Activated CD8-positive, alpha-beta memory T cell treated with anti-CD3 and anti-CD28 coated beads for 1 hour (primary cell): ENCODE data around the gene FAM221A.
"Not testable (repeated sequence)": the region's sequence is repeated elsewhere in the genome, so short reads cannot be mapped to it uniquely, and the experiment has no call there.

ENCODE experiments used
- DNase-seq, 2 donors: peaks; one replicate each; pipeline ENCODE4 v3.0.0-alpha.2; 2020; ENCODE audit warnings: low read depth in 1 of 2; ENCODE audit errors: extremely low read depth in 1 of 2

FAM221A gene

GRCh38 chr7:23700046-23700445 lies 20.0 kb downstream of the FAM221A start:
- no peak for DNase-seq

GRCh38 chr7:23709081-23709750 lies 29.2 kb downstream of the FAM221A start:
- DNase-seq, result no peak

DNA sequence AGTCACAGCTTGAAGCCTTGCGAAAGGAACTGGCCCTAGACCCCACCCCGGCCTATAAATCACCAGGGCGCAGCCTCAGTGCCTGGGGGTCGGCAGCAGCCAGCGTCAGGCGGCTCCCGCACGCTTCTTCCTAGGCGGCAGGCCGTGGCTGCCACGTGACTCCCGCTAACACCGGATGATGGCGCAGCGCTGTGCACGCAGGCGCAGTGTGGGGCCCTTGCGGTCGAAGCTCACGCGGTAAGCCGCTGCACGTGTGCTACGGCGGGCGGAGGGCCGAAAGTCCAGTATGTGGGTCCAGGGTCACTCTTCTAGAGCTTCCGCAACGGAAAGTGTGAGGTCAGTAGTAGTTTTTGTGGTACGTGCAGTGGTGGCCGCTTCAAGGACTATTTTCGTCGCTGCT lies 30.0 kb downstream of the FAM221A start, which contains the start of gene STK31:
Gene STK31 (plus strand): TSS at position 220 of the 400 bp plus-strand sequence. CDS start 67 bp downstream, at position 287.
- DNase-seq, result no peak

DNA sequence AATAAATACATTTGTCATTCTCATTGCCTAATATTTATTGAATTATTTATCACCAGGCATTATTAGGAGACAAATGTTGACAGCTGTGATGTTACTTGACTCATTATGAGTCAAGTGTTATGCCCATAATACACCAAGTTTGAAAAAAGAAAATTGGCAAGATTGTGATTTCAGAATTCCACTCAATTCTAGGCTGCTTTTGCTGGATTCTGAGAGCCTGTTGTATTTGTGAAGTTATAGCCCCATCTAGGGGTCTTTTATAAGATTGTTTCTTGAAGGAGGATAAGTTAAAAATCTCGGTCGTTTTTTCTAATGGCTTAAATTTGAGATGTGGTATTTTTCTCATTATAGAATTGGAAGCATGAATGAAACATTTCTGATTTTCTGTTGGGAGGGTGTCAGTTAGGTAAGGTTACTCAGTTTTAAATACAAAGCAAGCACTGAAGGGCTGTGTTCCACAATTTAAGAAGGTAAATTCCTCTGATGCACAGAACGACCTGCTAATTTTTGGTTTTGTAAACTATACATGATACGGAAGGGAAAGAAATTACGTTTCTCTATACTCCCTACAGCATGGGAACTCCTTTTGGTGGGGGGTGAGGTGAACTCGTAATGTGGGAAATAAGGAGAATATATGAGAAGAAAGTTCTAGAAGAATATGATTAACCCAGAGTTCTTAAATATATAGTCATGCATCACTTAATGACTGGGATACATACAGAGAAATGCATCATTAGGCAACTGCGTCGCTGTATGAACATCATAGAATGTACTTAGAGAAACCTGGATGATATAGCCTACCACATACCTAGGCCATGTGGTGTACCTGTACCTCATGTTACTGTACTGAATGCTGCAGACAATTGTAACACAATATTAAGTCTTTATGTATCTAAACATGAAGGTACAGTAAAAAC lies 32.6 kb downstream of the FAM221A start:
- no peak for DNase-seq

DNA sequence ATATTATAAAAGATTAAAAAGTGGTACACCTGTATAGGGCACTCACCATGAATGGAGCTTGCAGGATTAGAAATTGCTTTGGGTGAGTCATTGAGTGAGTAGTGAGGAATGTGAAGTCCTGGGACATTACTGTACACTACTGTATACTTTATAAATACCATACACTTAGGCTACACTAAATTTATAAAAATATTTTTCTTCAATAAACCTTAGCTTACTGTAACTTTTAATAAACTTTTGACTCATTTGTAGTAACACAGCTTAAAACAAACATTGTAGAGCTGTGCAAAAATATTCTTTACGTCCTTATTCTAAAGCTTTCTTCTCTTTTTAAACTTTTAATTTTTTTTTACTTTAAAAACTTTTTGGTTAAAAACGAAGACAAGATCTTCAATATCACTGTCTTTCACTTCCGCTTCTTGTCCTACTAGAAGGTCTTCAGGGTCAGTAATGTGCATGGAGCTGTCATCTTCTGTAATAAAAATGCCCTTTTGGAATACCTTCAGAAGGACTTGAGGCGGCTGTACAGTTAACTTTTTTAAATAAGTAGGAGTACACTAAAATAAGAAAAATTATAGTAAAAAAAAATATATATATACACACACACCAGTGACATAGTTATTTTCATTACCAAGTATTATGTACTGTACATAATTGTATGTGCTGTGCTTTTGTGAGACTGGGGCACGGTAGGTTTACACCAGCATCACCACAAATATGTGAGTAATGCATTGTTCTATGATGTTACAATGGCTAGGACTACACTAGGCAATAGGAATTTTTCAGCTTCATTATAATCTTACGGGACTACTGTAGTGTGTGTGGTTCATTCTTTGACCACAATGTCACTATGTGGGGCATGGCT lies 33.5 kb downstream of the FAM221A start:
- no peak for DNase-seq

DNA sequence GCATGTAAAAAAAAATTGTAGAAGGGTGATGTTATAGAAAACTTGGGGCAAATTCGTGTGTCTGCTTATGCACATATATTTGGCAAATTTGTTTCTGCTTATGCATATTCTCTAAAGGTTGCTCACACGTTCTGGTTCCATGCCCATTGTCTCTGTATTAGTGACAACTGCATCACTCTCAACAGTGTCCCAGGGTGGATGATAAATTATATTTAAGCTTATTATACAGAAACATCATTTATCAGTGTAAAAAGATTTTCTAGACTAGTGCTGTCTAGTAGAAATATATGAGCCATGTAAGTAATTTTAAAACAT lies 34.1 kb downstream of the FAM221A start:
- no peak for DNase-seq

DNA sequence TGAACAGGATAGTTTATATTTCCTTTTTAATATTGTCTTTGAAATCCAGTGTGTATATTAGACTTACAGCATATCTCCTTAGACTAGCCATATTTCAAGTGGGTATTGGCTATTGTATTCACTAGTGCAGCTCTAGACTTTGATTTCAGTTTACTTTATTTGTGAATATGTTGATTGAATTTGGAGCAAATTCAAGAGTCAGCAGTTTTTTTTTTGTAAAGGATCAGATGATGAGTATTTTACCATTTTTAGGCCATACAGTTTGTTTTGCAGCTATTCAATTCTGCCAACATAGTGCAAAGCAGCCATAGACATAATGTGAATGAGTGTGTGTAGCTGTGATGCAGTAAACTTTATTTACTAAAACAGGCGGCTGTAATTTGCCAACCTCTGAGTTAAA lies 34.6 kb downstream of the FAM221A start:
- DNase-seq, result no peak

- DNase-seq, result no peak
Measured at GRCh38 chr7:23715099-23715498, 35.1 kb downstream of the FAM221A start.

DNA sequence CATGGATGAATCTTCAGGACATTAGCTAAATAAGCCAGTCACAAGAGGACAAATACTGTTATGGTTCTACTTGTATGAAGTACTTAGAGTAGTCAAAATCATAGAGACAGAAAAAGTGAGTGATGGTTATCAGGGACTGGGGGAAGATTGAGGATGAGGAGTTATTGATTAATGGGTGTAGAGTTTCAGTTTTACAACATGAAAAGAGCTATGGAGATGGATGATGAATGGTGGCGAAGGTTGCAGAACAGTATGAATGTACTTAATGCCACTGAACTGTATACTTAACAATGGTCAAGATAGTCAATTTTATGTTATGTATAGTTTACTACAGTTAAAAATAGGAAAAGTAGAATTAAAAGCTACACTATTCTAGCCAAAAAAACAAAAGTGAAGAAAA lies 37.8 kb downstream of the FAM221A start:
- no peak for DNase-seq

DNA sequence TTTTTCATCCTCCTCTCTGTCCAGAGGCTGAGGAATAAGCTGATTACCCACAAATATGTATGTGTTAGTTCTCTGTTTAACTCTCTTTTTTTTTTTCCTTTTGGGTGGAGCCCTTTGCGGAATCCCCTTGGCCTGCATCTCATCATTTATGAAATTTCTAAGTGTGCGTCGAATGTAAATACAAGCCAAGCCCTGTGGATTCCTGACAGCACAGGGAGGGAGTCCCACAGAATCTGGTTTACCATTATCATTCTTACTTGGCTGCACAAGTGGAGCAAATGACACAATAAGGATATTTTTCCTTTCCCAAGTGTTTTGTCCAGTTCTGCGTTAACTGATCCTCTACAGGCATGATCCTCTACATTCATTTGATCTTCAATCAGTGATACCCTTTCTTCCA lies 41.5 kb downstream of the FAM221A start:
- DNase-seq, result no peak

GRCh38 chr7:23722587-23723216 lies 42.7 kb downstream of the FAM221A start:
- not testable (repeated sequence) for DNase-seq

DNA sequence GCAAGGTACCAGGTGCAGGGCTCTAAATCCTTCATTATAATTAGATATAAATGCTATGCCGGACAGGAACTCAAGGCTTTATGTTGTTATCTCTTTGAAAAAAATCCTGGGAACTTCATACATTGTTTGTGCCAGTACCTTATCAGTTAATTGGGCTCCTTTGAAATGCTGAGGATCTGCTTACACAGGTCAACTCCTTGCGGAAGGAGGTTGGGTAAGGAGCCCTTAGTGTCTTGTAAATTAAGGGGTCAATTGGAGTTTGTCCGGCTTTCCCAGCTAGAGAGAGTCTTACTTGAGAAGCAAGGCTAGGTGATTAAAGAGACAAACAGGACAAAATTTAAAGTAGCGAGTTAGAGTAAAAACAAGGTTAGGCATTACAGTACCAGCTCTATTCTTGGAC lies 44.1 kb downstream of the FAM221A start:
- DNase-seq, result not testable (repeated sequence)

DNA sequence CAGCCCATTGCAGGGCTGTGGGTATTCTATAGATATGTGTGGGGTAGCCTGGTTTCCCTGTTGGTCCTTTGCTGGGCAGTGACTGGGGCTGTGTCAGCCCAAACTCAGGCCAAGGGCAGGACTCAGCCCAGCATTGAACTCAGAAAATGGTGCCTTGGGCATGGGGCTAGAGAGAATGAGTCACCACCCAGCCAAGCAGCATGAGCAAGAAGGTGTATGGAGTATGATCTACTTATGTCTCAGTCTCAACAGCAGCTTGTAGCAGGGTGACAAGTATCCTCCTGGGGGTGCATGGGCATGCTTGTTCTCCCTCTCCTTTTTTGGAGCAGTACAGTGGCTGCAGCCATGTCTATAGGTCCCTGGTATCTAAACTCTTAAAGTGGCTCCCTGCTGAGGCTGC lies 62.1 kb downstream of the FAM221A start:
- no peak for DNase-seq

- no peak for DNase-seq
Measured at GRCh38 chr7:23743226-23743625, 63.2 kb downstream of the FAM221A start.

GRCh38 chr7:23746629-23747028 lies 66.6 kb downstream of the FAM221A start:
- DNase-seq, result no peak

DNA sequence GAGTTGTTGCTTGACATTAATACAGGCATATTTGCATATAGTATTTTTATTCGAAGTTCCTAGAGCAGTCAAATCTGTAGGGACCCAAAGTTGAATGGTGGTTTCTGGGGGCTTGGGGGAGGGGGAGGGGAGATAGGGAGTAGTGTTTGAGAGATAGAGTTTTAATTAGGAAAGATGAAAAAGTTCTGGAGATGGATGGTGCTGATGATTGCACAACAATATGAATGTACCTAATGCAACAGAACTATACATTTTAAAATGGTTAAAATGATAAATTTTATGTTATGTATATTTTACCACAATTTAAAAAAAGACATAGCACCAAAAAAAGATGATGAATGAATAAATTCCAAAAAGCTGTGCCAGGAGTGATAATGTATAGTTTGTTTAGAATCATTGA lies 71.9 kb downstream of the FAM221A start:
- DNase-seq, result no peak
